Measurements from ENCODE around the gene GTF3C1. TPM values are rescaled to one million over a fixed set of nuclear protein-coding genes. Genes with fewer than 3 reads are reported as not detected.

The GTF3C1 gene
- total and polyA plus RNA-seq, 8 donors, result 61.5 to 111 (median 97.7) TPM

DNA sequence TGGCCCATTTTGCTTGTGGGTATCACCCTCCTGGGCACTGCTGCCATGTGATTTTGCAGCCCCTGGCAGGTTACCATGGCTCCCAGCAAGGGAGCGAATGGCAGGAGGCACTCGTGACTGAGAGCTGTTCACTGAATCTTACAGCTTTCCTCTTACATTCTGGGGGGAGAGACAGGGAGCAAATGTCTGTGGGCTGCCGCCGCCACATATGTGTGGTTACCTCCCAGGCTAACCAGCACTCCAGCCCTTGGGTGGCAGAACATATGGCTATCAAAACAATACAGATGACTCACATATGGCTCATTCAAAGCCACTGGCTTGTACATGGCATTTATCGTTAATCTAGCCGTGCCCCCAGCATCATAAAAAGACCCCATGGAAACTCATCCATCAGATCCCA is 19.8 kb downstream of the GTF3C1 start:
- peaks cover 0 to 3% of the 10 kb centered on the region in 2 donors for H3K9me3 ChIP-seq
- H3K36me3 ChIP-seq, result peaks cover 3 to 100% of the 10 kb centered on the region in 2 donors
- H3K4me3 ChIP-seq, result no peak overlapping the region
- TF ChIP-seq, protein P1, sequence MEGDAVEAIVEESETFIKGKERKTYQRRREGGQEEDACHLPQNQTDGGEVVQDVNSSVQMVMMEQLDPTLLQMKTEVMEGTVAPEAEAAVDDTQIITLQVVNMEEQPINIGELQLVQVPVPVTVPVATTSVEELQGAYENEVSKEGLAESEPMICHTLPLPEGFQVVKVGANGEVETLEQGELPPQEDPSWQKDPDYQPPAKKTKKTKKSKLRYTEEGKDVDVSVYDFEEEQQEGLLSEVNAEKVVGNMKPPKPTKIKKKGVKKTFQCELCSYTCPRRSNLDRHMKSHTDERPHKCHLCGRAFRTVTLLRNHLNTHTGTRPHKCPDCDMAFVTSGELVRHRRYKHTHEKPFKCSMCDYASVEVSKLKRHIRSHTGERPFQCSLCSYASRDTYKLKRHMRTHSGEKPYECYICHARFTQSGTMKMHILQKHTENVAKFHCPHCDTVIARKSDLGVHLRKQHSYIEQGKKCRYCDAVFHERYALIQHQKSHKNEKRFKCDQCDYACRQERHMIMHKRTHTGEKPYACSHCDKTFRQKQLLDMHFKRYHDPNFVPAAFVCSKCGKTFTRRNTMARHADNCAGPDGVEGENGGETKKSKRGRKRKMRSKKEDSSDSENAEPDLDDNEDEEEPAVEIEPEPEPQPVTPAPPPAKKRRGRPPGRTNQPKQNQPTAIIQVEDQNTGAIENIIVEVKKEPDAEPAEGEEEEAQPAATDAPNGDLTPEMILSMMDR (IDR thresholded peaks at IDR 0.05), result no peak
- no peak overlapping the region for H3K27ac ChIP-seq
- no peaks in the 10 kb centered on the region for H3K4me1 ChIP-seq
- H3K27me3 ChIP-seq, result no peaks in the 10 kb centered on the region
- DNase-seq, result no peak
- no peak for ATAC-seq
- intact Hi-C loops (cut with DNase I), result no loop called here

DNA sequence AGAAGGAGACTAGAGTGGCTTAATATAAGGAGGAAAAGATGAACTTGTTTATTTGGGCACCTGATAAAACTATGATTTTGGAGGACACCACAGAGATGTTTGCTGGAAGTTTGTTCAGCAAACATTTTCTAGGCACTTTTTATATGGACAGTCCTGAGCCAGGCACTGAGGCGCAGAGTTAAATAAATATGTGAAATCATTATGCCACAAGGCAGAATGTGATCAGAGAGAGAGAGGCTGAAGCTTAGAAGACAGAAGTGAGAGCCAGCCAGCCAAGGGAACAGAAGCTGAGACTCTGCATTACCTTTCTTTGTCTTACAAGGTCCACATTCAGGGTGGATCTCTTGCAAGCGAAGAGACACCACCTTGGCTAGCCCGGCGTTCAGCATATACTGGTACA is 21.4 kb downstream of the GTF3C1 start:
- TF ChIP-seq, protein P1 (IDR thresholded peaks at IDR 0.05), result no peak
- H3K27ac ChIP-seq, result no peak overlapping the region
- no peak for DNase-seq
- H3K9me3 ChIP-seq, result peaks cover 0 to 3% of the 10 kb centered on the region in 2 donors
- H3K4me3 ChIP-seq, result no peak overlapping the region
- peaks cover 3 to 100% of the 10 kb centered on the region in 2 donors for H3K36me3 ChIP-seq
- H3K27me3 ChIP-seq, result no peaks in the 10 kb centered on the region
- ATAC-seq, result no peak
- no peaks in the 10 kb centered on the region for H3K4me1 ChIP-seq
- intact Hi-C loops (cut with DNase I), result no loop called here

DNA sequence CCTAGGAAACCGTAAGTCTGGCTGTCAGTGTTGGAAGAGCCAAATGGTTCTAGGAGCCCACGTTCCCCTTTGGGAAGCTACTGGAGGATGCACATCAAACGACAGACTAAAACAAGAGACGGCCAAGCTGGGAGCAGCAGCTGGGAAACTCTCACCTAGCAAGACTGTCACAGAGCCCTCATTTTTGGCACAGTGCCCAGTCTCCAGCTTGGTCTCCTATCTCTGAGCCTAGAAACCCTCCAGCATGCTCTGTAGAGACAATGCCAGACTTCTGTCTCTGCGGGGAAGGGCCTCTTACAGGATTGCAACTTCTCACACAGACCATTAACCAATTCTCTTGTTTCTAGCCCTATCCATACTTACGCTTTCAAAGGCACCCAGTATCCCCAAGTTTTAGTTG is 23.5 kb downstream of the GTF3C1 start:
- Histone ChIP-seq H3K4me3 (no peak overlapping the region), H3K9me3 (peaks cover 0 to 3% of the 10 kb centered on the region in 2 donors), H3K27ac (no peak overlapping the region), H3K27me3 (no peaks in the 10 kb centered on the region), H3K4me1 (peaks cover 0 to 4% of the 10 kb centered on the region in 2 donors), H3K36me3 (peaks cover 3 to 94% of the 10 kb centered on the region in 2 donors)
- intact Hi-C loops (cut with DNase I), result no loop called here
- DNase-seq (peak in 2 of 4 donors; percentile 54 to 80), ATAC-seq (no peak)
- TF ChIP-seq, protein P1 (IDR thresholded peaks at IDR 0.05), result no peak

DNA sequence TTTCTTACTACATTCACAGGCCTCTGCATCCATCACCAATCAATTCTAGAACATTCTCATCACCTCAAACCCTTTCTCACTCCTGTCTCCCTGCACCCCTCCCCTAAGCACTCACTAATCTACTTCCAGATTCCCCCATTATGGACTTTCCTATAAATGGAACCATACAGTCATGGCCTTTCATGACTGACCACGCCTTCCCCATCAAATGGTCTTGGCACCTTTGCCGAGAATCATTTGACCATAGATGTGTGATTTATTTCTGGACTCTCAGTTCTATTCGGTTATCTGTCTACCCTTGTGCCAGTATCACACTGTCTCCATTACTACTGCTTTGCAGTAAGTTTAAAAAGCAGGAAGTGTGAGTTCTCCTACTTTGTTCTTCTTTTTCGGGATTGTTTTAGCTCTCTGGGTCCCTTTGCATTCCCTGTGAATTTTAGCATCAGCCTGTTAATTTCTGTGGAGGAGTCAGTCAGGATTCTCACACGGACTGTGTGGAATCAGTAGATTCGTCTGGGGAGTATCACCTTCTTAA is 27.5 kb downstream of the GTF3C1 start:
- Histone ChIP-seq H3K4me3 (no peak overlapping the region), H3K27ac (no peak overlapping the region), H3K9me3 (peaks cover 0 to 3% of the 10 kb centered on the region in 2 donors), H3K27me3 (no peaks in the 10 kb centered on the region), H3K36me3 (peaks cover 3 to 85% of the 10 kb centered on the region in 2 donors), H3K4me1 (peaks cover 0 to 5% of the 10 kb centered on the region in 2 donors)
- ATAC-seq, result no peak
- TF ChIP-seq, protein P1 (IDR thresholded peaks at IDR 0.05), result no peak
- intact Hi-C loops (cut with DNase I), result no loop called here
- DNase-seq, result no peak

DNA sequence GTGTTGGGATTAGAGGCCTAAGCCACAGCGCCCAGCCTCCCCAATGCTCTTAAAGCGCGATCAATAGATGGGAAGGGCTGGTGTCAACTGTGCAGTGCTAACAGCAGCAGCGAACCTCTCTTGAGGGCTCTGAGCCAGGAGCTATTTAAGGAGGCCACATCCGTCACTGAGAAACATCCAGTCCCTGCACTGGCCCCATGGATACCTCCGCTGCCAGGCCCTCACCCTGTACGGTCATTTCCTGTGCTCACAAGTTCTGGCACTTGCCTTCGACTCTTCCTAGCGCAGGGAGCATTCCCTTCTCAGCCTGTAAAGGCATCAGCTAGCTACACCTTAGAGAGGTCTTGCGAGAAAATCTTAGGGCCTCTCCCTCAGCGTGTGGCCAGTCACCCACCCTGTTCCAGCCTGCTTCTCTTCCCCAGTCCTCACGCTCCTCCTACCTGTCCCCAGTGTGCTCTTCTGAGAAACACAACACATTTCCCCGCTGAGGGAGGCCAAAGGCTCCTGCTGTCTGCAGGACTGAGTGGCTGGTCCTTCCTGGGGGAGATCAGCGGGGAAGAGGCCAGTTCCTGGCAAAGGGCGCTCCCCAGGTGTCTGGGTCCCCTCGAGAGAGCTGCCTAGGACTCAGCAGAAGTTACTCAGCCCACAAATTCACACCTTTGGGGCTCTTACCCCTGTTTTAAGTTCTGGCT is 28.6 kb downstream of the GTF3C1 start:
- H3K4me3 ChIP-seq, result no peak overlapping the region
- peaks cover 0 to 85% of the 10 kb centered on the region in 2 donors for H3K36me3 ChIP-seq
- intact Hi-C loops (cut with DNase I), result no loop called here
- H3K4me1 ChIP-seq, result peaks cover 0 to 5% of the 10 kb centered on the region in 2 donors
- TF ChIP-seq, protein P1 (IDR thresholded peaks at IDR 0.05), result no peak
- DNase-seq (peak in 1 of 4 donors; percentile 32), ATAC-seq (peak; percentile 32)
- no peaks in the 10 kb centered on the region for H3K27me3 ChIP-seq
- peaks cover 0 to 3% of the 10 kb centered on the region in 2 donors for H3K9me3 ChIP-seq
- peak overlapping the region in 1 of 2 donors; percentile 66 for H3K27ac ChIP-seq
